BLaER1 (cell line): Measurements from ENCODE around the gene PINK1.
"Not testable (repeated sequence)": the region's sequence is repeated elsewhere in the genome, so short reads cannot be mapped to it uniquely, and the experiment has no call there.

Source experiments
- H3K27ac ChIP-seq: shearing (Covaris generic); formaldehyde crosslinking; 2 replicates; pipeline ENCODE4 v1.8.1; 2022
- H3K27me3 ChIP-seq: shearing (Covaris generic); formaldehyde crosslinking; 2 replicates; pipeline ENCODE4 v1.8.1; 2022
- H3K36me3 ChIP-seq: shearing (Covaris generic); formaldehyde crosslinking; 2 replicates; pipeline ENCODE4 v1.8.1; 2022
- H3K4me1 ChIP-seq: shearing (Covaris generic); formaldehyde crosslinking; 2 replicates; pipeline ENCODE4 v1.8.1; 2022
- H3K4me2 ChIP-seq: shearing (Covaris generic); formaldehyde crosslinking; 2 replicates; pipeline ENCODE4 v1.8.1; 2022
- H3K4me3 ChIP-seq: shearing (Covaris generic); formaldehyde crosslinking; 2 replicates; pipeline ENCODE4 v1.8.1; 2022
- H3K9ac ChIP-seq: shearing (Covaris generic); formaldehyde crosslinking; 2 replicates; pipeline ENCODE4 v1.8.1; 2022
- H3K9me3 ChIP-seq: shearing (Covaris generic); formaldehyde crosslinking; 2 replicates; pipeline ENCODE4 v1.8.1; 2022
- H4K20me1 ChIP-seq: shearing (Covaris generic); formaldehyde crosslinking; 2 replicates; pipeline ENCODE4 v1.8.1; 2022
- Cebpa-rat ChIP-seq: shearing (Covaris generic); IDR thresholded peaks from 2 replicates; pipeline ENCODE4 v1.8.1; 2022

Gene PINK1

DNA sequence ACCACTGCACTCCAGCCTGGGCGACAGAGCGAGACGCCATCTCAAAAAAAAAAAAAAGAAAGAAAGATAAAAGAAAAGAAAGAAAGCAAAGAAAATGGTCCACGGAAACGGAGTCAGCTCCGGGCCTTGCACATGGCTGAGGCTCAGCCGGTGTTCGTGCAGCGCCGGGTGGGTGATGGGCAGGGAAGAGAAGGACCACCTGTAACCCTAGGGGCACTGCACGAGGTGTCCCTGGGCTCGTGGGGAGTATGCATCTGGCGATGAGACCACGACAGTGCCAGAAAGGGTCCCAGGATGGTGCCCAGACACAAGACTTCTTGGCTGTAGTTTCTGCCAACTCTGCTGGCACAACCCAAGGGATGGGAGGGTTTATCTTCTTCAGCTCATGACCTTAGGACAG lies 38.5 kb upstream of the PINK1 start:
- Histone ChIP-seq H3K4me1 (peaks cover 13% of the 10 kb centered on the region; the same call in 1 of the 2 replicates), H3K9me3 (no peaks in the 10 kb centered on the region), H3K9ac (no peak overlapping the region), H4K20me1 (no peaks in the 10 kb centered on the region), H3K4me2 (no peak overlapping the region), H3K27ac (no peak overlapping the region), H3K27me3 (peaks cover 4% of the 10 kb centered on the region), H3K4me3 (no peak overlapping the region), H3K36me3 (no peaks in the 10 kb centered on the region)
- TF ChIP-seq Cebpa-rat = no peak

DNA sequence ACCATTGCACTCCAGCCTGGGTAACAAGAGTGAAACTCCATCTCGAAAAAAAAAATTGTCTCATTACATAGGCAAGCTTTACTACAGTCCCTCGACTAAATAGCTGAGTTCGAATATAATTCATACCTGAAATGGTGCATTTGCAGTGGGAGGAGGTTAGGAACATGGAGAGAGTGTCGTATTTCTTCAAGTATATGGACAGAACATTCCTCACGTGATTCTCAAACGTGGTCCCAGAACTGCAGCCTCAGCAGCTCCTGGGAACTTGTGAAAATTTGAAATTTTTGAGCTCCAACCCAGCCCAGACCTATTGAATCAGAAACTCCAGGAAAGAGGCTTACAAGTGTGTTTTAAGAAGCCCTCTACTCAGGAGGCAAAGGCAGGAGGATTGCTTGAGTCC lies 37.2 kb upstream of the PINK1 start:
- Histone ChIP-seq H3K9me3 (no peaks in the 10 kb centered on the region), H3K27me3 (no peaks in the 10 kb centered on the region), H3K4me2 (no peak overlapping the region), H3K27ac (no peak overlapping the region), H4K20me1 (no peaks in the 10 kb centered on the region), H3K4me1 (peaks cover 13% of the 10 kb centered on the region; the same call in 1 of the 2 replicates), H3K9ac (no peak overlapping the region), H3K4me3 (no peak overlapping the region), H3K36me3 (no peaks in the 10 kb centered on the region)
- no peak for TF ChIP-seq Cebpa-rat

DNA sequence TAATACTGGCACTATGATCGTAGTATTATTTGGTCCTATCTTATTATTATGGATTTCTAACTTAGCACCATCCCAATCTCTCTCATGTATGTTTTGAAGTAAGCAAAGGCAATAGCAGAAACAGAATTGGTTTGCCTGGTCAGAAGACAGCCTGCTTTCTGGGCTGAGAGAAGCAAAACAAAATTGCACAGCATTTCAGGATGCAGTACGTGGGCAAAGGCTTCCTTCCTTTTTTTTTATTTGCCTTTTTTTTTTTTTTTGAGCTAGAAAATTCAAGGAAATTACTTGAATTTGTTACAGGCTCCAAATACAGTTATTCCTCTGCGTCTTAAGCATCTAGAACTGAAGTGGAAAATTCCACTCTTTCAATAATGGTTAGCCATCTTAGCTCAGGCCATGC lies 35.6 kb upstream of the PINK1 start:
- Histone ChIP-seq H3K9me3 (no peaks in the 10 kb centered on the region), H4K20me1 (no peaks in the 10 kb centered on the region), H3K4me1 (peaks cover 13% of the 10 kb centered on the region; the same call in 1 of the 2 replicates), H3K4me3 (no peak overlapping the region), H3K9ac (no peak overlapping the region), H3K27me3 (no peaks in the 10 kb centered on the region), H3K27ac (no peak overlapping the region), H3K36me3 (no peaks in the 10 kb centered on the region), H3K4me2 (peak overlapping the region; percentile 33)
- TF ChIP-seq Cebpa-rat = no peak

- Histone ChIP-seq H3K9me3 (no peaks in the 10 kb centered on the region), H3K36me3 (no peaks in the 10 kb centered on the region), H3K4me3 (no peak overlapping the region), H4K20me1 (no peaks in the 10 kb centered on the region), H3K4me1 (peaks cover 8% of the 10 kb centered on the region; the same call in 1 of the 2 replicates), H3K27ac (no peak overlapping the region), H3K27me3 (no peaks in the 10 kb centered on the region), H3K4me2 (no peak overlapping the region), H3K9ac (no peak overlapping the region)
- no peak for TF ChIP-seq Cebpa-rat
These were observed 33.1 kb upstream of the PINK1 start for GRCh38 chr1:20600156-20600555.

DNA sequence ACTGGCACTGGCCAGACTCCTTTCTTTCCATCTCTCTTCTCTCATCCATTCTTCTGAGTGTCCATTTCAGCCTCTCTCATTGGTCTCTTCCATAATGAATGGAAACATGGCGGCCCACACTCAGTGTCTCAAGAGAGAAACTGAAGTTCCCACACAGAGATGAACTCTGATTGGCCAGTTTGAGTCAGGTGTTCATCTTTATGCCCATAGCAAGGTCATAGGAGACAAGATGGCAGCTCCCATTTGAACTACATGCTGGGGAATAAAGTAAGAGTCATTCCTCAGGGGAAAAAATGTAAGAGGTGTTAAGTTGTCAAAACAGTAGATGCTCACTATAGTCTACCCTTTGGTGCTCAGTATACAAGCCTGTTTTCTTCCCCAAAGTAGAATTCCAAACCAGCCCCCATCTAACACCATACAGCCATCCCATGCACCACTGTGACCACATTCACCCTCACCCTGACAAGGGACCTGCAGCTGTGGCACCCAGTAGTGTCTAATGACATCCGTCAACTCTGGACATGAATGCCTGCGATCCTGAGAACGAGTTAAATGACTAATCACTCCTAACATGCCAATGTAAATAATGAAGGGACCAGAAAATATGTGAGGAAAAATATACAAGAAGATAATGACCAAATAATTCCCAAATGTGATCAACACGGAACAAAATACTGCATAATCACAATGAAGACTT lies 32.0 kb upstream of the PINK1 start:
- peaks cover 8% of the 10 kb centered on the region; the same call in 1 of the 2 replicates for H3K4me1 ChIP-seq
- H3K4me3 ChIP-seq = no peak overlapping the region
- no peaks in the 10 kb centered on the region for H3K27me3 ChIP-seq
- no peaks in the 10 kb centered on the region for H3K9me3 ChIP-seq
- no peak overlapping the region for H3K27ac ChIP-seq
- no peak overlapping the region for H3K9ac ChIP-seq
- H3K4me2 ChIP-seq = no peak overlapping the region
- no peaks in the 10 kb centered on the region for H3K36me3 ChIP-seq
- H4K20me1 ChIP-seq = no peaks in the 10 kb centered on the region
- TF ChIP-seq Cebpa-rat = no peak

DNA sequence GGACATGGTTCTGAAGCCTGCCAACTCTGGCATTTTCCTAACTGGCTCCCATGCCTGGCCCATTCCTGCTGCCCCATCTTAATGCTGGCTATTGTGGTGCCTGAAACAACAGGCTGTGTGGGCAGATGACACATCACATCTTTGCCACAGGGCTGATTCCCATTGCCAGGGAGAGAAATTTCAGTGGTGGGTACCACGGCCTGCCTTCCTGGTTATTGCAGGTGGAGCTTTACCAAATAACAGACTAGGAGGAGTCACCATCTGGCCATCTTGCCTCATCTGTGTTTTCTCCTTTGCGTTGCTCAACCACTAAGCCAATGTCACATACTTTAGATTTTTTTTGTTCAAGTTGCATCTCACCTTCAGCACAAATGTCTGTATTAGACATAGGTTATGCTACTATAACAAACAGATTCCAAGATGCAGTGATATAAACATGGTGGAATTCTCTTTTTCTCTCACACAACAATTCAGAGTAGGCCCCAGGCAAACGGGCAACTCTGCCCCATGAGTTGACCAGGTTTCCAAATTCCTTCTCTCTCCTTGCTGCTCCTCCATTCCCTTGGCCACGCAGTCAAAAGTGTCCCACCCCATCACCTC lies 30.3 kb upstream of the PINK1 start:
- no peak overlapping the region for H3K27ac ChIP-seq
- H3K9ac ChIP-seq = no peak overlapping the region
- no peaks in the 10 kb centered on the region for H3K27me3 ChIP-seq
- no peaks in the 10 kb centered on the region for H3K36me3 ChIP-seq
- no peak overlapping the region for H3K4me3 ChIP-seq
- H3K4me2 ChIP-seq = no peak overlapping the region
- H3K9me3 ChIP-seq = no peaks in the 10 kb centered on the region
- TF ChIP-seq Cebpa-rat = no peak
- H4K20me1 ChIP-seq = no peaks in the 10 kb centered on the region
- no peaks in the 10 kb centered on the region for H3K4me1 ChIP-seq

- Histone ChIP-seq H3K27me3 (no peaks in the 10 kb centered on the region), H3K4me3 (no peak overlapping the region), H3K9me3 (no peaks in the 10 kb centered on the region), H3K36me3 (no peaks in the 10 kb centered on the region), H3K4me1 (no peaks in the 10 kb centered on the region), H3K27ac (no peak overlapping the region), H3K4me2 (no peak overlapping the region), H4K20me1 (no peaks in the 10 kb centered on the region), H3K9ac (no peak overlapping the region)
- no peak for TF ChIP-seq Cebpa-rat
These were observed 29.5 kb upstream of the PINK1 start for GRCh38 chr1:20603504-20604464.

GRCh38 chr1:20604678-20605077 lies 28.6 kb upstream of the PINK1 start:
- H3K27ac ChIP-seq = no peak overlapping the region
- no peak overlapping the region for H3K9ac ChIP-seq
- no peaks in the 10 kb centered on the region for H3K9me3 ChIP-seq
- no peaks in the 10 kb centered on the region for H3K4me1 ChIP-seq
- no peak for TF ChIP-seq Cebpa-rat
- no peaks in the 10 kb centered on the region for H3K27me3 ChIP-seq
- H4K20me1 ChIP-seq = no peaks in the 10 kb centered on the region
- no peak overlapping the region for H3K4me3 ChIP-seq
- no peak overlapping the region for H3K4me2 ChIP-seq
- no peaks in the 10 kb centered on the region for H3K36me3 ChIP-seq

GRCh38 chr1:20606801-20607570 lies 26.3 kb upstream of the PINK1 start:
- H3K9me3 ChIP-seq, H3K9ac ChIP-seq, H4K20me1 ChIP-seq, H3K4me3 ChIP-seq, H3K27me3 ChIP-seq, H3K27ac ChIP-seq, H3K4me1 ChIP-seq, H3K36me3 ChIP-seq, H3K4me2 ChIP-seq: not testable (repeated sequence)
